ENCODE results near the gene FLNB.

FLNB gene

GRCh38 chr3:58038675-58039292 lies 30.6 kb downstream of the FLNB start:
- Histone ChIP-seq H2AFZ (ENCODE audit: low read length) (no peak overlapping the region), H3K9ac (ENCODE audit: low read length) (no peak overlapping the region), H3K4me3 (ENCODE audit: low read length) (no peak overlapping the region), H3K79me2 (ENCODE audit: low read length) (no peaks in the 10 kb centered on the region), H3K4me2 (ENCODE audit: low read depth, low read length) (no peak overlapping the region), H3K4me1 (ENCODE audit: low read length) (peaks cover 33% of the 10 kb centered on the region), H3K36me3 (replicated peaks; ENCODE audit: insufficient read depth, low read length) (no peaks in the 10 kb centered on the region), H3K27ac (ENCODE audit: low read length) (no peak overlapping the region), H3K9me2 (replicated peaks; ENCODE audit: insufficient read depth, low read length) (no peaks in the 10 kb centered on the region), H3K9me3 (replicated peaks; ENCODE audit: insufficient read depth, low read length) (no peaks in the 10 kb centered on the region), H4K20me1 (ENCODE audit: insufficient read depth, low read length) (peaks cover 7% of the 10 kb centered on the region; the same call in 1 of the 2 replicates), H3K27me3 (replicated peaks; ENCODE audit: insufficient read depth, low read length) (peaks cover 73% of the 10 kb centered on the region), H3F3A (ENCODE audit: insufficient read depth, low read length) (peaks cover 23% of the 10 kb centered on the region)
- DNase-seq = no peak
- TF ChIP-seq CTCF (IDR thresholded peaks at IDR 0.05; ENCODE audit: low read length) (no peak), EZH2phosphoT487 (IDR thresholded peaks at IDR 0.05; ENCODE audit: low read length) (no peak), EZH2 (optimal IDR thresholded peaks at IDR 0.05; ENCODE audit: low read depth, low read length) (no peak)

GRCh38 chr3:58039601-58040000 lies 31.4 kb downstream of the FLNB start:
- Histone ChIP-seq H3K36me3 (replicated peaks; ENCODE audit: insufficient read depth, low read length) (no peaks in the 10 kb centered on the region), H3K27me3 (replicated peaks; ENCODE audit: insufficient read depth, low read length) (peaks cover 75% of the 10 kb centered on the region), H3K79me2 (ENCODE audit: low read length) (no peaks in the 10 kb centered on the region), H3K9ac (ENCODE audit: low read length) (no peak overlapping the region), H3K4me1 (ENCODE audit: low read length) (peaks cover 29% of the 10 kb centered on the region), H4K20me1 (ENCODE audit: insufficient read depth, low read length) (peaks cover 7% of the 10 kb centered on the region; the same call in 1 of the 2 replicates), H3K27ac (ENCODE audit: low read length) (no peak overlapping the region), H3K9me3 (replicated peaks; ENCODE audit: insufficient read depth, low read length) (no peaks in the 10 kb centered on the region), H3K9me2 (replicated peaks; ENCODE audit: insufficient read depth, low read length) (no peaks in the 10 kb centered on the region), H2AFZ (ENCODE audit: low read length) (no peak overlapping the region), H3K4me3 (ENCODE audit: low read length) (no peak overlapping the region), H3F3A (ENCODE audit: insufficient read depth, low read length) (peaks cover 23% of the 10 kb centered on the region), H3K4me2 (ENCODE audit: low read depth, low read length) (no peak overlapping the region)
- no peak for DNase-seq
- TF ChIP-seq CTCF (IDR thresholded peaks at IDR 0.05; ENCODE audit: low read length) (no peak), EZH2 (optimal IDR thresholded peaks at IDR 0.05; ENCODE audit: low read depth, low read length) (no peak), EZH2phosphoT487 (IDR thresholded peaks at IDR 0.05; ENCODE audit: low read length) (no peak)

GRCh38 chr3:58041182-58041825 lies 33.1 kb downstream of the FLNB start:
- TF ChIP-seq CTCF (IDR thresholded peaks at IDR 0.05; ENCODE audit: low read length) (no peak), EZH2phosphoT487 (IDR thresholded peaks at IDR 0.05; ENCODE audit: low read length) (no peak)
- Histone ChIP-seq H3F3A (ENCODE audit: insufficient read depth, low read length) (peaks cover 16% of the 10 kb centered on the region), H4K20me1 (ENCODE audit: insufficient read depth, low read length) (peaks cover 7% of the 10 kb centered on the region; the same call in 1 of the 2 replicates), H3K27ac (ENCODE audit: low read length) (no peak overlapping the region), H3K4me2 (ENCODE audit: low read depth, low read length) (0 out of 2 replicates have a peak overlapping the region, but pooled peaks have one; percentile 13), H3K4me3 (ENCODE audit: low read length) (no peak overlapping the region), H3K27me3 (replicated peaks; ENCODE audit: insufficient read depth, low read length) (peaks cover 80% of the 10 kb centered on the region), H2AFZ (ENCODE audit: low read length) (no peak overlapping the region), H3K36me3 (replicated peaks; ENCODE audit: insufficient read depth, low read length) (no peaks in the 10 kb centered on the region), H3K9ac (ENCODE audit: low read length) (no peak overlapping the region), H3K9me2 (replicated peaks; ENCODE audit: insufficient read depth, low read length) (no peaks in the 10 kb centered on the region), H3K79me2 (ENCODE audit: low read length) (no peaks in the 10 kb centered on the region), H3K4me1 (ENCODE audit: low read length) (peaks cover 19% of the 10 kb centered on the region), H3K9me3 (replicated peaks; ENCODE audit: insufficient read depth, low read length) (no peaks in the 10 kb centered on the region)
- DNase-seq = no peak
